Calu3 (cell line): ENCODE data around the gene ATP5PO. TPM values are rescaled to one million over a fixed set of nuclear protein-coding genes. Genes with fewer than 3 reads are reported as not detected.
"Not testable (repeated sequence)": the region's sequence is repeated elsewhere in the genome, so short reads cannot be mapped to it uniquely, and the experiment has no call there.

Experiments
- BruUV-seq: library from RNA; stranded (reverse); fragments of 400-500 nt; replicated peaks from 2 replicates; lab custom pipeline; 2021; lab: Mats Ljungman, UMichigan
- CTCF ChIA-PET: fragments of 300-600 bp; sonication (Branson Sonifier 250); formaldehyde crosslinking; loops from one replicate; lab custom pipeline; 2022; ENCODE audit warnings: antibody characterized with exemption; lab: Charles Lee
- DNase-seq: peaks from one replicate; pipeline ENCODE4 v3.0.0; 2022
- H3K27ac Mint-ChIP-seq: one replicate; pipeline ENCODE4 v1.8.0; 2022; ENCODE audit warnings: mixed read lengths; ENCODE audit not compliant: unreplicated experiment
- H3K27me3 Mint-ChIP-seq: one replicate; pipeline ENCODE4 v1.8.0; 2022; ENCODE audit warnings: mixed read lengths; ENCODE audit not compliant: unreplicated experiment
- H3K36me3 Mint-ChIP-seq: one replicate; pipeline ENCODE4 v1.8.0; 2022; ENCODE audit warnings: mild to moderate bottlenecking, moderate library complexity, mixed read lengths; ENCODE audit not compliant: insufficient read depth, unreplicated experiment
- H3K4me1 Mint-ChIP-seq: one replicate; pipeline ENCODE4 v1.8.0; 2022; ENCODE audit warnings: mild to moderate bottlenecking, low read depth, mixed read lengths; ENCODE audit not compliant: unreplicated experiment
- H3K4me3 Mint-ChIP-seq: one replicate; pipeline ENCODE4 v1.8.0; 2022; ENCODE audit warnings: mild to moderate bottlenecking, low read depth, moderate library complexity, mixed read lengths; ENCODE audit not compliant: unreplicated experiment
- H3K9me3 Mint-ChIP-seq: one replicate; pipeline ENCODE4 v1.8.0; 2022; ENCODE audit warnings: low read depth, mixed read lengths; ENCODE audit not compliant: unreplicated experiment
- CTCF ChIP-seq: fragments of 200-600 bp; IDR thresholded peaks from one replicate; pipeline ENCODE4 v1.8.0; 2022; ENCODE audit warnings: antibody characterized with exemption; ENCODE audit not compliant: unreplicated experiment
- intact Hi-C: fragments of 100-400 bp; cut with micrococcal nuclease; formaldehyde crosslinking; loops from one replicate; pipeline ENCODE4 v1.10.0; 2022; ENCODE audit not compliant: unreplicated experiment
- total RNA-seq: library from RNA; stranded (reverse); gene quantifications from 2 replicates; pipeline ENCODE4 v1.2.3, GENCODE V29; 2022

ATP5PO gene
- total RNA-seq, 1 experiment from 2014 or later = 125 TPM

GRCh38 chr21:33937146-33937545 lies 21.5 kb upstream of the ATP5PO start:
- Mint-ChIP-seq H3K9me3 (no peaks in the 10 kb centered on the region), H3K27ac (no peak overlapping the region), H3K4me3 (no peak overlapping the region), H3K27me3 (no peaks in the 10 kb centered on the region), H3K4me1 (peaks cover 4% of the 10 kb centered on the region), H3K36me3 (peaks cover 3% of the 10 kb centered on the region)
- BruUV-seq = no TSS peak
- no peak for DNase-seq
- TF ChIP-seq CTCF = no peak
- intact Hi-C loops = no loop called here
- CTCF ChIA-PET = interaction anchor here (1.1 kb wide), 1 partner anchor 136 kb away, joined by 3 read pairs; the partner anchor contains the start of genes MRPS6 and SLC5A3

GRCh38 chr21:33936301-33937038 lies 20.9 kb upstream of the ATP5PO start:
- no peak for DNase-seq
- CTCF ChIA-PET = interaction anchor here (0.5 to 1.1 kb wide), 2 partner anchors 137 to 294 kb away, joined by 3 read pairs; partner anchors contain the start of genes MRPS6 and SLC5A3
- no peak overlapping the region for H3K4me3 Mint-ChIP-seq
- TF ChIP-seq CTCF = no peak
- intact Hi-C loops = no loop called here
- H3K4me1 Mint-ChIP-seq = peaks cover 11% of the 10 kb centered on the region
- H3K27me3 Mint-ChIP-seq = no peaks in the 10 kb centered on the region
- no peaks in the 10 kb centered on the region for H3K9me3 Mint-ChIP-seq
- no TSS peak for BruUV-seq
- H3K36me3 Mint-ChIP-seq = peaks cover 9% of the 10 kb centered on the region
- no peak overlapping the region for H3K27ac Mint-ChIP-seq

GRCh38 chr21:33932731-33933130 lies 17.1 kb upstream of the ATP5PO start:
- H3K27ac Mint-ChIP-seq = no peak overlapping the region
- H3K36me3 Mint-ChIP-seq = peaks cover 13% of the 10 kb centered on the region
- CTCF ChIA-PET = no interaction called here
- H3K27me3 Mint-ChIP-seq = no peaks in the 10 kb centered on the region
- no peaks in the 10 kb centered on the region for H3K9me3 Mint-ChIP-seq
- intact Hi-C loops = no loop called here
- no TSS peak for BruUV-seq
- peak overlapping the region; percentile 88 for H3K4me3 Mint-ChIP-seq
- no peak for TF ChIP-seq CTCF
- DNase-seq = no peak
- peaks cover 11% of the 10 kb centered on the region for H3K4me1 Mint-ChIP-seq

GRCh38 chr21:33931799-33932390 lies 16.3 kb upstream of the ATP5PO start:
- Mint-ChIP-seq H3K36me3 (peaks cover 13% of the 10 kb centered on the region), H3K27ac (peak overlapping the region; percentile 91), H3K9me3 (no peaks in the 10 kb centered on the region), H3K4me3 (peak overlapping the region; percentile 88), H3K27me3 (no peaks in the 10 kb centered on the region), H3K4me1 (peaks cover 11% of the 10 kb centered on the region)
- CTCF ChIA-PET = interaction anchor here (1.5 kb wide), 1 partner anchor 16 kb away, joined by 7 read pairs; no protein-coding TSS in a partner anchor
- DNase-seq = peak; percentile 14
- BruUV-seq = TSS peak; percentile 63
- no peak for TF ChIP-seq CTCF
- intact Hi-C loops = no loop called here

DNA sequence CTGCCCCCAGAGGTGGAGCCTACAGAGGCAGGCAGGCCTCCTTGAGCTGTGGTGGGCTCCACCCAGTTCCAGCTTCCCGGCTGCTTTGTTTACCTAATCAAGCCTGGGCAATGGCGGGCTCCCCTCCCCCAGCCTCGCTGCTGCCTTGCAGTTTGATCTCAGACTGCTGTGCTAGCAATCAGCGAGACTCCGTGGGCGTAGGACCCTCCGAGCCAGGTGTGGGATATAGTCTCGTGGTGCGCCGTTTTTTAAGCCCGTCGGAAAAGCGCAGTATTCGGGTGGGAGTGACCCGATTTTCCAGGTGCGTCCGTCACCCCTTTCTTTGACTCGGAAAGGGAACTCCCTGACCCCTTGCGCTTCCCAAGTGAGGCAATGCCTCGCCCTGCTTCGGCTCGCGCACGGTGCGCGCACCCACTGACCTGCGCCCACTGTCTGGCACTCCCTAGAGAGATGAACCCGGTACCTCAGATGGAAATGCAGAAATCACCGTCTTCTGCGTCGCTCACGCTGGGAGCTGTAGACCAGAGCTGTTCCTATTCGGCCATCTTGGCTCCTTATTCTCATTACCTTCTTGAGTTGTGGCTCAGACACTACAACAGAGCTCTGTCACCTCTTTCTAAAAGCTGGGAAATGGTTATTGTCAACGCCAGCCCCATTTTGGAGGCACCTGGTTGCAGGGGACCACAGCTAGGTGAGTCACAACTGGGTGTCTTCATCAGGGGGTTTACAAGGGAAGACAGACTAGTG lies 15.6 kb upstream of the ATP5PO start:
- H3K9me3 Mint-ChIP-seq, H3K27me3 Mint-ChIP-seq, intact Hi-C loops, DNase-seq: not testable (repeated sequence)
- H3K36me3 Mint-ChIP-seq = peaks cover 13% of the 10 kb centered on the region
- CTCF ChIA-PET = interaction anchor here (1.5 kb wide), 1 partner anchor 17 kb away, joined by 7 read pairs; no protein-coding TSS in a partner anchor
- H3K4me1 Mint-ChIP-seq = peaks cover 11% of the 10 kb centered on the region
- peak overlapping the region; percentile 91 for H3K27ac Mint-ChIP-seq
- peak overlapping the region; percentile 88 for H3K4me3 Mint-ChIP-seq
- TSS peak; percentile 36 for BruUV-seq

DNA sequence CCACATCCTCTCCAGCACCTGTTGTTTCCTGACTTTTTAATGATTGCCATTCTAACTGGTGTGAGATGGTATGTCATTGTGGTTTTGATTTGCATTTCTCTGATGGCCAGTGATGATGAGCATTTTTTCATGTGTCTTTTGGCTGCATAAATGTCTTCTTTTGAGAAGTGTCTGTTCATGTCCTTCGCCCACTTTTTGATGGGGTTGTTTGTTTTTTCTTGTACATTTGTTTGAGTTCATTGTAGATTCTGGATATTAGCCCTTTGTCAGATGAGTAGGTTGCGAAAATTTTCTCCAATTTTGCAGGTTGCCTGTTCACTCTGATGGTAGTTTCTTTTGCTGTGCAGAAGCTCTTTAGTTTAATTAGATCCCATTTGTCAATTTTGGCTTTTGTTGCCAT lies 10.6 kb upstream of the ATP5PO start:
- CTCF ChIA-PET, H3K27ac Mint-ChIP-seq, H3K4me1 Mint-ChIP-seq, H3K36me3 Mint-ChIP-seq, H3K4me3 Mint-ChIP-seq, H3K9me3 Mint-ChIP-seq, H3K27me3 Mint-ChIP-seq, BruUV-seq, intact Hi-C loops, DNase-seq: not testable (repeated sequence)
